T47D (cell line): ENCODE results near the gene MTRR.

Source experiments
- DNase-seq, 2 experiments: peaks; one replicate each; pipeline versions ENCODE4 v3.0.0 to v3.0.0-alpha.2; 2011 to 2012; ENCODE audit warnings: low read depth in 1 of 2, low spot score in 1 of 2
- JUND ChIP-seq: IDR thresholded peaks from 2 replicates; pipeline ENCODE4 v1.6.1; 2012; ENCODE audit warnings: low read depth
- in situ Hi-C: cut with HindIII; loops from 2 replicates; pipeline ENCODE4 v1.10.0; 2016; ENCODE audit warnings: low sequenced_read_pairs, low pct_unique_long_range_greater_than_20kb

Gene MTRR

DNA sequence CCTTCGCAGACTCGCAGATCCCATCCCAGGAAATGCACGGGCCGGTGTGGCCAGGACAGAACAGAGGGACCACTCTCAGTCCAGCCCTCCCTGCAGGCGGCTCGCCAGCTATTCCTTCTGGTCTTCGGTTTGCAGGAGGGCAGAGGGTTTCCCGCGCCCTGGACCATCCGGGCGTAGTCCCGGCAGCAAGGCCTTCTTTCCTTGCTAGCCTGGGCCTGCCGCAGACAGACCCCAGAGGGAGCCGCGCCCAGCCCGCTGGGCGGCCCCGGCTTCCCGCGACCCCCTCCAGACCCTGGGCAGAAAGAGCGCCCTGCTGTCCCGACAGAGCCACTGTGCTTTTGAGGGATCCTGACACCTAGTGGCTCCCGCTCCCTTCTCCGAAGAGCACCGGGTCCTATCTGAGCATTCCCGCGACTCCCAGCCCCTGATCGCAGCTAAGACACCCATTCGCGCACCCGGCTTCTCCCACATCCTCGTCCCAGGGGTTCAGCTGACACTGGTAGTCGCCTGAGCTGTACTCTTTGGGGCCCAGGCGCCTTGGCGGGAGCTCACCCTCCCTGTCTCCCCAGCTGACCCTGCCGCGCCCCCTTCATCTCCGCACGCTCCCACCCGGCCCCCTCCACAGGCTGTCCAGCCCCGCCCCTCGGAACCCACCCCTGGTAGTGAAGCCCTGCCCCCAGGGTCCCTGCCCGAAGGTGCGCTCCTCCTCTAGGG, 19.1 kb upstream of the MTRR start:
- no peak for TF ChIP-seq JUND
- DNase-seq, result no peak
- in situ Hi-C loops, result no loop called here

GRCh38 chr5:7850395-7851239, 18.3 kb upstream of the MTRR start, which contains the start of gene CFAP90:
Gene CFAP90, minus strand, starts transcription at chr5:7851133. Its CDS starts 112 bp downstream, at chr5:7851021.
- in situ Hi-C loops, result no loop called here

GRCh38 chr5:7851240-7851592, 17.7 kb upstream of the MTRR start:
- in situ Hi-C loops, result no loop called here
- TF ChIP-seq JUND, result no peak
- DNase-seq, result no peak

More at GRCh38 chr5:7850395-7851239, 18.3 kb upstream of the MTRR start, which contains the start of gene CFAP90:
- peak in 1 of 2 experiments; percentile 59 for DNase-seq
- TF ChIP-seq JUND, result no peak

GRCh38 chr5:7851617-7852289, 17.2 kb upstream of the MTRR start:
- peak; percentile 65 to 96 for DNase-seq
- no peak for TF ChIP-seq JUND
- in situ Hi-C loops, result no loop called here

DNA sequence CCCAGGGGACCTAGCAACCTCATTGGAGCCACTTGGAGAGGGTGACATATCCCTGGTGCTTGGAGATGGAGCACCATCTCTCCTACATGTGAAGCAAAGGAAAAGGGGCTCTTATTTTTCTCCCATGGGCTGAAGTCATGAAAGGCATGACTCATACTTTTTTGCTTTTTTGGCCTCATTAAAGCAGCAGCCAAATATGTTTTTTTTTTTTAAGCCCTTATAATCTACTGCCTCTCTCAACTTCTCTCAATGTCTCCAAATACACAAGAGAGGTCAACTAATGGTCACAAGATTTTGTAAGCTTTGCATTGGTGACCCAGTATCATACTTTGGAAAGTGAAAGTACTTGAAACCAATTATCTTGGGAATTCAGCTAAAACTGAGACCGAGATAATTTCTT, 16.4 kb upstream of the MTRR start:
- no peak for DNase-seq
- in situ Hi-C loops, result no loop called here
- no peak for TF ChIP-seq JUND

- in situ Hi-C loops, result no loop called here
- no peak for TF ChIP-seq JUND
- no peak for DNase-seq
Observed at GRCh38 chr5:7852988-7853387, 16.0 kb upstream of the MTRR start.

DNA sequence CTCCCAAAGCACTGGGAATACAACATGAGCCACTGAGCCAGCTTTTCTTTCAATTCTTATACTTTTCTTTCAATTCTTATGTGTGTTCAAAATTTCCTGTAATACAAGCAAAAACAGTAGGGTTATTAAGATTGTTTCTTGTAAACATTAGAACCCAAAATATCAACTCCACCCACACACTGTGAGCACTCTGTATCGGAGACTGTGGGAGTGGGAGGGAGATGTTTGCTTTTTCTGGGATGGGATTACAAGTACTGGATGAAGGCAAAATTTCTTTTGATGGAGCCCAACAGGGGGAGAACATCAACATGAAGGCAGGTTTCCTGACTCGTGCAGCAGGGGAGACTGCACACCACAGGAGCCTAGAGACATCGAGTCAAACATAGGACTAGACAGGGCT, 13.3 kb upstream of the MTRR start:
- in situ Hi-C loops, result no loop called here
- DNase-seq, result no peak
- no peak for TF ChIP-seq JUND

DNA sequence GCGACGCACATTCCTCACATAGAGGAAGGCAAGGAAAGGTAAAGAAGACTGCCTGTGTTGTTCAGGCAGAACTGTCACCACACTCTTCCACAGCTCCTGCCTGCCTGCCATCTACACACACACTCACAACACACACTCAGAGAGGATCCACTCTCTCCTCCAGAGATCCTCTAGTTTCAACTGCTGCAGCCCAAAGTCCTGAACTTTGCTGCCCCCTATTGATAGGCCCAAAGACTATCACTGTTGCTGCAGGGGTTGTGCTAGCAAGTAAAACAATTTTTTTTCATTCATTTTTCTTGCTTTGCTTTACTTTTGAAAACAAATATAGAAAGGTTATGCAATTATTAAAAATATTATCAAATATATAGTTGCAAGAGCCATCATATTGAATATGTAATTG, 12.1 kb upstream of the MTRR start:
- TF ChIP-seq JUND, result no peak
- peak in 1 of 2 experiments; percentile 75 for DNase-seq
- in situ Hi-C loops, result no loop called here

GRCh38 chr5:7857361-7857760, 11.6 kb upstream of the MTRR start:
- in situ Hi-C loops, result no loop called here
- DNase-seq, result no peak
- no peak for TF ChIP-seq JUND

DNA sequence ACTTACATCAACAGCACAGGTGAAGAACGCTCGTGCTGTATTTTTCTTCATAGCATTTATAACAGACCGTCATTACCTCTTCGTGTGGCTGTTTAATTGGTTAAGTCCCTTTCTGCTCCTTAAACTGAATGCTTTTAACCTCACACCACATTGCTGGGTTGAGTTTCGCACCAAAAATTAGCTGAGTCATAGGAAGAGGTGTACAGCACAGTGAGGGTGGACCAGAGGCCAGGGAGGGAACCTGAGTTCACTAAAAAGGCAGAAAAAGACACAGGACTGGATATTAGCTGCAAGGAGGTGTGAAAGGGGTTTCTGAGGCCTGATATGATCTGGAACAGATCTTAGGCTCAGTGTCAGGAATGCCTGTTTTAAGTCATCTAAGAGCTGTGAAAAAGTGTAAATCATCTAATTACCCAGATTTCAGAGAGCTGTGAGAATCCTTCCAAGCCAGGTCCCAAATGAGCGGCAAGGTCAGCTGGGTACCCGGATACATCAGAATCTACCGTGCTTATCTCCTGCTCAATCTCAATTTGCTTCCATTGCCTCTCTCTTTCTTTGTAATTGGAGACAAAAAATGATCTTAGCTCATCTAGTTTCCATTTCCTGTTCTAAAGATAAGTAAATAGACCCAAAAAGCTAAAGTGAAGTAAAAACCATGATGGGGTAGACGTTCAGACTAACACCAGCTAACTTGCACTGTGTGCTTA, 10.9 kb upstream of the MTRR start:
- no peak for TF ChIP-seq JUND
- in situ Hi-C loops, result no loop called here
- no peak for DNase-seq

DNA sequence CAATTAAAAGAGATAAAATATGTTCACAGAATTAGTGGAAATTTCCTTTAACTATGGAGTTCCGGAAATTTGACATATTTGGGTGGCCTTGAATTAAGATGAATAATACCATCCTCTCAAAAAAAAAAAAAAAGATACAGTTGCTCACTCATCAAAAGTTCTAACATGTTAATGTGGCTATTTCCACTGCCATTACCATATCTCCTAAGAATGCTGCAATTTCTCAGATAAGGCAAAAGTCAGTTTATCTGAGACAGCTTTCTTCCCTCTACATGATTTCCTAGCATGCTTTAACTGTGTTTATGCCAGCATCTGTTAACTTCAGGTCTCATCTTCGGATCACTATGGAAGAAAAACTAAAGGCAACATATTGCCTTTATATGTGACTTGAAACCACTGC, 2.8 kb upstream of the MTRR start:
- DNase-seq, result no peak
- no peak for TF ChIP-seq JUND
- in situ Hi-C loops, result no loop called here

DNA sequence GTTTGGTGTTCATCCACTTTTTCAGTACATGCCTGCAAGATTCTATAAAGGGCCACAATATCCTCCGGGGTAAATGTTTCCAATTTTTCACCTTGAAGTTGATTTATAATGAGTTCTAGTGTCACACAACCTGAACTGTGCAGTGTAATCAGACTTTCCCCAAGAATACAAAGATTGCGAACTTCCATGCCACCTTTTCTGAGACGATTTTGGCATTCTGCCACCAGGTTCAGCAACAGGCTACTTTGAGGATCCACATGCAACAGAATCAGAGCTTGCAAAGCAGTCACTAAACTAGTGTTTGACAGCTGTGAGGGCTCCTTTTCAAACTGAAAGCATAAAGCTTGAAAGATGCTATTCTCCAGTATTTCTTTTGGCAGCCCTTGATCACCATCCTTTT, 1.7 kb upstream of the MTRR start:
- in situ Hi-C loops, result no loop called here
- DNase-seq, result no peak
- TF ChIP-seq JUND, result no peak
